HG02852 (cell line): ENCODE data around the gene CXCL17.
A peak's percentile ranks its signal among the peaks of the same experiment; 100 is the strongest.

Source experiments
- ATAC-seq: cut with Tn5 transposase; IDR thresholded peaks from one replicate; pipeline ENCODE4 v1.9.1; 2021; ENCODE audit warnings: mild to moderate bottlenecking, moderate library complexity; ENCODE audit not compliant: unreplicated experiment

CXCL17 gene

GRCh38 chr19:42401365-42402303 lies 41.1 kb downstream of the CXCL17 start:
- no peak for ATAC-seq

GRCh38 chr19:42400404-42400803 lies 42.3 kb downstream of the CXCL17 start:
- no peak for ATAC-seq

- no peak for ATAC-seq
These were observed 45.2 kb downstream of the CXCL17 start for GRCh38 chr19:42397263-42398166.

GRCh38 chr19:42396381-42397262 lies 46.1 kb downstream of the CXCL17 start:
- peak; percentile 96 for ATAC-seq

- no peak for ATAC-seq
These were observed 48.0 kb downstream of the CXCL17 start for GRCh38 chr19:42394751-42395150.

GRCh38 chr19:42392165-42392564 lies 50.6 kb downstream of the CXCL17 start:
- no peak for ATAC-seq

- no peak for ATAC-seq
These were observed 52.8 kb downstream of the CXCL17 start, which contains the start of gene CNFN for GRCh38 chr19:42389899-42390298. Gene CNFN, minus strand, starts transcription at chr19:42390297. Its CDS starts 1,260 bp downstream, at chr19:42389037.

- no peak for ATAC-seq
These were observed 53.8 kb downstream of the CXCL17 start for GRCh38 chr19:42388851-42389489.

GRCh38 chr19:42386974-42387707 lies 55.6 kb downstream of the CXCL17 start:
- ATAC-seq = no peak

GRCh38 chr19:42380155-42380554 lies 62.6 kb downstream of the CXCL17 start:
- no peak for ATAC-seq
